ENCODE data around the gene ITGB4.
"Not testable (repeated sequence)": the region's sequence is repeated elsewhere in the genome, so short reads cannot be mapped to it uniquely, and the experiment has no call there.

The ITGB4 gene

DNA sequence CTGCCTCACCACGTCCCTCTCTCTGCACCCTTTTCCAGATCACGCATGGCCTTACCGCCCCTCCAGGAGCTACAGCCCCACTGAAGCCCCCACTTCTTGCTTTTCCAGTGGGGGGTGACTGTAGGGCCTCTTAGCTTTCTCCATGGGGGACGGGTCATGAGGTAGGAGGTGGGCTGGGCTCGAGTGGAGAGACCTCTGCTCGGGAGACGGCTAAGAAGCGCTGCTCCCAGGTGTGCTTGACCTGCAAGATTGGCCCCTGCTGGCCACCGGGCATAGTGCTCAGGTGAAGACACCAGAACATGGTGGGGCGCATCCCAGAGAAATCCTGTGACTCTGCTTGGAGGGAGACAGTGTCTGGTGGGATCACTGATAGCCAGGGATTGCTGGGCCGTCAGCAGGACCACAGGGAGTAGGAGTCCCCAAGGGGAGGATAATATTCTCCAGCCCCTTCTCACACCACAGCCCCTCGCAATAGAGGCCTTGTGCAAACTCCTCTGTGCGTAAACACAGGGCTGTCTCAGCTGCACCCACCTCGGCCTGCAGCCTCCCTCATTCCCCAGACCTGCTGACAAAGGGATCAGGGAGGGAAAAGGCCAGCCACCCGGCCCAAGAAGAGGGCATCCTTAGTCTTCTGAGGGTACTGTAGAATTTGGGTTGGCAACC, 52.7 kb downstream of the ITGB4 start:
- no peak for DNase-seq

DNA sequence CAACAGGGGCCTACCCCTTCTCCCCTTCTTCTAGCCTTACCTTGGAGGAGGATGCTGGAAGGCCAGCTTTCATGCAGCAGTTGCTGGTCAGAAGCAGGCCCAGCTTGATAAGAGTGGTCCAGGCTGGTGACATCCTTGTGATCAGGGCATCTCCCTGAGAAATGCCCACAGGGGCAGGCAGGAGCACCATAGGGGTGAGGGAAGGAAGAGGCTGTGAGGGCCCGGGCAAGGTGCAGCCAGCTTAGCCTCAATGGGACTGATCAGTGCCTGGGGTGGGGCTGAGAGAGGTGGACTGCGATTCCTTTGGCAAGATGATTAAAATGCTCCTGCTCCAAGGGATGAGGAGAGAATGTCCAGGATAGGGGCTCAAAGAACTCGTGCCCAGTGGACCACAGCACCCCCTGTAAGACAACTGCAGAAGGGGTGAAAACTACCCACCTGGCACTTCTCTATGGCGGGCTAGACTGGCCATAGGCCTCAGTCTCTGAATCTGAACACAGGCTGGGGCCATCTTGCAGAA, 53.3 kb downstream of the ITGB4 start:
- no peak for DNase-seq

GRCh38 chr17:75774991-75775668, 53.9 kb downstream of the ITGB4 start:
- DNase-seq = peak; percentile 31

GRCh38 chr17:75776386-75777295, 55.4 kb downstream of the ITGB4 start:
- no peak for DNase-seq

DNA sequence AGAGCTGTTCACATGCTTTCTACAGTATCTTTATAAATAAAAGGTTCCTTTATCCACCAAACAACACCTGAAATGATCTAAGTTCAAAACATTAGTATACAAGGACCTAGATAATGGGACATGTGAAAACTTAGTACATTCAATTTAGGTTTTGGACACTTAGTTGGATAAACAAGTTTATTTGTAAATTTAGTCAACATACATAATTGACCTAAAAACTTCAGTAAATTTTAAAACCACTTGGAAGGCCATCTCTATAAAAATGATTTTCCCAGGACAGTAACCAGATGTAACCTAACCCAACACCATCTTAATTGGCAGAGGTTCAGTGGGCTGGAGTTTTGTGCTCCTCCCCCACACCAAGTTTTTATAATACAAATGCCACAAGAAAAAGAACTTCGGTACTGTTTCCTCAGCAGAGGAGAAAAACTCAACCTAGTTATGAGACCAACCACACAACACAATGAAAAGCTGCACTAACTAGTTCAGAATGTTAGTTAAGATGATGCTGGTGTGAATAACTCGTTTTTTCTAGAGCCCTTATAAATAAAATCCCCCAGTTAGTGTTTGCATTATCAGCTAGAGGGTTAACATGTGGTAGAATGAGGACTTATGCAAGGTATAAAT, 56.1 kb downstream of the ITGB4 start:
- no peak for DNase-seq

DNA sequence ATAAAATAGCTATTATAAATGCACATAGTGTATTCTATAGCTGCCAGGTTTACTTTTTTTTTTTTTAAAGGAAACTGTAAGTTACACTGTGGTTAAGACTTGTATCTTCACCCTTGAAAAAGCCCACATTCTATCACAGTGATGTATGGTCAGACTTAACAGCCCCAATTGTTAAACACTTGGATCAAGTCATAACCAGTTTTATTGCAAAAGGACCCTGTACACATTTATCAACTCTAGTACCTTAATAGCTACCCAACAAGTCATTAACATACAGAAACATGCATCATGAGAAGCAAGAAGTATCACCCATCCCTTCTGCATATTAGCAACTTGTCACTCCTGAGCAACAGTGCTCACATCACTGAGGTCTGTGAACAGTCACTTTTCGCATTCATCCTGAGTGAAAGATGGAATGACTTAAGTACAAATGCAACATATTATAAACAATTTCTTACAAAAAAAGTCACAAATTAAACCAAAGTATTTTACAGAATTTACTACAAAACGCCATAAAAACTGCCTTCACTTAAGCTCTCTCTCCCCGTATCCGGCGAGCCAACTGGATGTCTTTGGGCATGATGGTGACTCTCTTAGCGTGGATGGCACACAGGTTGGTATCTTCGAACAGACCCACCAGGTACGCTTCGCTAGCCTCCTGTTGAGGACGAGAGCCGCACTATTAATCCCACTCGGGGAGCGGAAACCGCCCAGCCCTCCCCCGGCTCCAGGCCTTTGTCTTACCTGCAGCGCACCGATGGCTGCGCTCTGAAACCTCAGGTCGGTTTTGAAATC, 57.0 kb downstream of the ITGB4 start:
- not testable (repeated sequence) for DNase-seq

DNA sequence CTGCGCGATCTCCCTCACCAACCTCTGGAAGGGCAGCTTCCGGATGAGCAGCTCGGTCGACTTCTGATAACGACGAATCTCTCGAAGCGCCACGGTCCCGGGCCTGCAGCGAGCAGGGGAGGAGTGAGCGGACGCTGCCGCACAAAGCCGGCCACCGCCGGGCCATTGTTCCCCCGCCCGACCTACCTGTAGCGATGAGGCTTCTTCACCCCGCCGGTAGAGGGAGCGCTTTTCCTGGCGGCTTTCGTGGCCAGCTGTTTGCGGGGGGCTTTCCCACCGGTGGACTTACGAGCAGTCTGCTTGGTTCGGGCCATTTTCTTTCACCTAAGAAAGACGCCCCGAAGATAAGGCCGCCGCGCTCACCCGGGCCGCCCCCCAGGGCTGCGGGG, 57.6 kb downstream of the ITGB4 start:
- DNase-seq = no peak

DNA sequence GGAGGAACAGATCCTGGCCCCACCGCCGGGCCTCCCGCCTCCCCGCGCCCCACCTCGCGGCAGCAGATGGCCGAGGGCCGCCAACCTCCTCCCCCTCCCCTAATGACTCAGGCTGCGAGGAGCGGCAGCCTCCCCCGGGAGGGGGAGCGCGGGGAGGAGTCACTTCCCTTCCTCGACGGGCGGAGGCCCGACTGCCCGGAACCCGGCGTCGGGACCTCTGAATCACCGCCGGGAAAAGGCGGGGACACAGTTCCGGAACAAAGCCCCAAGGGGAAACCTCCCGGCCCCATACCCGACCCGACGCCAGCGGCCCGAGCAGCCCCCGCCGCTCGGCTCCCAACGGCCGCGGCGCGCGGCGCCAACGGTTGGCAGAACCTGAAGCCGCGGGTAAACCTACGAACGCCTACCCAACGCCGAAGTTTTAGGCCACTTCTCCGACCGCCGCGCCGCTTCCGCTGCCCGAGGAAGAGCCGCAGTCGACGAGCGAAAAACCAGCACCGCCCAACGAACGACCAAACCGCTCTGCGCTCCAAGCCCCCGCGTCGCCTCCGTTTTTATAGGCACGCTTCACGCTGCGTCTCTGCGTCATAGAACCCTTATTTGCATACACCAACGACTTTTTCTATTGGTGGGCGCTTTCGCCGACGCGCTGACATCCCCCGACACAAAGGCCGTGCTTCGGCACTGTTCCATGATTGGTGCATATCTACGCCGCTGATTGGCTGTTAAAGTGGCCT, 58.2 kb downstream of the ITGB4 start:
- peak; percentile 100 for DNase-seq

GRCh38 chr17:75779987-75780889, 59.0 kb downstream of the ITGB4 start:
- DNase-seq = no peak

DNA sequence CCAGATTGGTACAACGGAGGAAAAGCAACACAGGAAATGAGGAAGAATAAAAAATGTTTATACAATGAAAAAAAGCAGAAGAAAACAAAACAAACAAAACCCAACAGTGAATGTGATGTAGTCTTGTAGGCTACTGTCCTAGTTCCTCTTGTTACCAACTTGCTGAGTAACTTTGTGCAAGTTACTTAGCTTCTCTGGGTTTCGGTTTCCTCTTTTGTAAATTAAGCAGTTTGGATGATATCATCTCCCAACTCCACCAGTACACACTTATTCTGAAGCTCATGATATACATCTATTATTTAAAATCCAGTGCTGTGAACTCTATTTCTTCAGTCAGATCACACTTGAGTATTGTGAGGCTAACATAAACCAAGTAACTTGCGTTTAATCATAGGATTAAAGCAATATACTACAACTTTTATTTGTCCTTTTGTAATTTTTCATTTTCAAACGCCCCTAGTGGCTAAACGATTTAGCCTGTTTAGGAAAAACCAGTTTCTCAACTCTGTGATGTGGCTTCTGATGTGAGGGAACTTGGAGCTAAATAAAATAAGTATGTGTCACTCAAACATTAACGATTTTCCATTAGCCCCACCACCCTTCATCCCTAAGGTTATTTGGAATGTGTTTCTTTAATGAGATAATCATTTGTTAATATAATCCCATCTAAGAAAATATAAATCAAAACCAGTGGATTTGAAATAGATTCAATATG, 62.0 kb downstream of the ITGB4 start:
- DNase-seq = peak; percentile 70

DNA sequence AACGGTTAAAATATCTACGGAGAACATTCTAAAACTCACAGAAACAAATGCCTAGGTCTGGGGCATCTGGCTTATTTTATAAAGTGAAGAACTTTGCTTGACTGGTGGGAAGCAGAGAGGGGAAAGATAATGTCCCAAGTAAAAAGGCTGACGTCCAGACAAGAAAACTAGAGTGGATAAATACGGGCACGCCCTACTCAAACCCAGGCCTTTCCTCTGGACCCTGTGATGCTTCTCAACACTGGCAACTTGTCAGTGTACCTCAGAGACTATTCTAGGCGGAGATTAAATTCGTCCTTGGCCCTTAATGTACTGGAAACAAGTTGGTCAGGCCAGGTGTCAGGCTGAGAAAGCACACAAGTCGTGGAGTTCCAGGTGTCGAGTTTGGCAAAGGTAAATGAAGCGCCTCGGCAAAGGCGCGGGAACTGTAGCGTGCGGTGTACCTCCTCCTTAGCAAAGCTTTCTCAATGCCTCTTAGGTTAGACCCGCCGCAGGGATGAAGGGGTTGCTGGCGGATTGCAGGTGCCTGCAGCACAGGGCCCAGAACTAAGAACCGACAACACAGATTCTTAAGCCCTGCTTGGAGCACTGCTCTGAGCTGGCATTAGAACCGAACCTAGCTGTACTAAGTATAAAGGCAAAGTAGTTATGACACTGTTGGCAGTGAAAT, 62.7 kb downstream of the ITGB4 start:
- DNase-seq = no peak

DNA sequence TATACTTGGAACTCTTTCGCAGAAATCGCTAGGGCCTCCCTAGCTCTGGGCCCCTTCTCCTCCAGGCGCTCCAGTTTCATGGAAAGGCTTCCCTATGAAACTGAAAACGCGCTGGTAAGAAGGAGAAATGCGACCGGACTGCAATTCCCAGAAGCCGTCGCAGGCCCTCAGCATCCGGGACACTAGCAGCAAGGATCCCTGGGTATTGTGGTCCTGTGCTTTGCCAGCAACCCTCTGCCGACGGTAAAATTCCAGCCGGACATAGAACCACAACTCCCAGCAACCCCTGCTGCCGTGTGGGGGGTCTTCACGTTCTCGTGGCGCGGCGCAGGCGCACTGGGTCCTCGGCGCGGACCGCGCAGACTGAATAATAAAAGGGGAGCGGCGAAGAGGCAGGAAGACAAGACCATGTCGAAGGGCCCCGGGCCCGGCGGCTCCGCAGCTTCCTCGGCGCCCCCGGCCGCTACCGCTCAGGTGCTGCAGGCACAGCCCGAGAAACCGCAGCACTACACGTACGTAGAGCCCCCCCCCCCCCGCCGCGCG, 63.3 kb downstream of the ITGB4 start, which contains the start of gene UNK:
Gene UNK (plus strand): TSS at position 334 of the 543 bp plus-strand sequence. CDS start 75 bp downstream, at position 409.
- DNase-seq = peak; percentile 100

- DNase-seq = peak; percentile 95
Observed at GRCh38 chr17:75785016-75785890, 64.0 kb downstream of the ITGB4 start.

DNA sequence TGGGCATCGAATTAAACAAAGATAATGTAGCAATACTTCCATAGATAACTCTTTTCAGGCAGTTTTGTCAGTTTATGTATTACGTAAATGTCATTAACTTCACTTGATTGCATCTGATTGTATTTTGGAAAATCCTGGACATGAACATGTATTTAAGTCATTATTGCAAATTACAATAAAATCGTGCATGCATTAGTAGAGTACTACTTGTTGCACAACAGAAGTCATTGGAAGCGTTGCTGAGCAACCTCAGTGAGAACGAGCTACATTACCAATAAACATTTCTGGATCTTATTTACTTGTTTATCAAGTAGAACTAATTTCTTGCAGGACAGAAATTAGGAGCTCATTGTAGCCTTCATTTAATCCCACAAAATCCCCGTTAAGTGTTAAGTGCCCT, 70.0 kb downstream of the ITGB4 start:
- no peak for DNase-seq

GRCh38 chr17:75793460-75793859, 72.2 kb downstream of the ITGB4 start:
- DNase-seq = no peak

GRCh38 chr17:75795820-75796607, 74.8 kb downstream of the ITGB4 start:
- no peak for DNase-seq

GRCh38 chr17:75799402-75799801, 78.1 kb downstream of the ITGB4 start:
- DNase-seq = no peak

Data from fibroblast of skin of right quadriceps (primary cell).